ENCODE measurements around the gene NINJ2. TPM values are rescaled to one million over a fixed set of nuclear protein-coding genes. Genes with fewer than 3 reads are reported as not detected.

Gene NINJ2
- polyA plus RNA-seq, 1 donor from 2014 or later: not detected

- Histone ChIP-seq H3K9ac (ENCODE audit: low read length) (no peak overlapping the region), H3K4me2 (ENCODE audit: low read length) (no peak overlapping the region), H3K79me2 (replicated peaks; ENCODE audit: insufficient read depth, low read length) (no peaks in the 10 kb centered on the region), H3K27me3 (ENCODE audit: insufficient read depth, low read depth, low read length) (no peaks in the 10 kb centered on the region), H3K9me2 (ENCODE audit: insufficient read depth, low read length) (no peaks in the 10 kb centered on the region), H4K20me1 (ENCODE audit: insufficient read depth) (no peaks in the 10 kb centered on the region), H3K9me3 (ENCODE audit: low read length) (no peaks in the 10 kb centered on the region), H3K4me3 (ENCODE audit: low read length) (no peak overlapping the region), H3K36me3 (ENCODE audit: insufficient read depth, low read length) (no peaks in the 10 kb centered on the region), H2AFZ (ENCODE audit: low read depth, low read length) (no peak overlapping the region), H3K27ac (ENCODE audit: low read length) (no peak overlapping the region), H3F3A (ENCODE audit: insufficient read depth, low read length, poor library complexity, severe bottlenecking) (no peaks in the 10 kb centered on the region)
- TF ChIP-seq EP300 (conservative IDR thresholded peaks at IDR 0.05; ENCODE audit: poor library complexity, severe bottlenecking) (no peak), EZH2 (IDR thresholded peaks at IDR 0.05; ENCODE audit: borderline replicate concordance, insufficient read depth, low read length, poor library complexity, severe bottlenecking) (no peak), RAD21 (conservative IDR thresholded peaks at IDR 0.05) (no peak), MXI1 (conservative IDR thresholded peaks at IDR 0.05; ENCODE audit: poor library complexity, severe bottlenecking) (no peak), TAF1 (IDR thresholded peaks at IDR 0.05; ENCODE audit: low read depth) (no peak), CTCF (IDR thresholded peaks at IDR 0.05; ENCODE audit: poor library complexity, severe bottlenecking) (no peak), POLR2AphosphoS5 (IDR thresholded peaks at IDR 0.05) (no peak), SMC3 (conservative IDR thresholded peaks at IDR 0.05; ENCODE audit: poor library complexity) (no peak), REST (IDR thresholded peaks at IDR 0.05; ENCODE audit: borderline replicate concordance) (no peak)
Measured at GRCh38 chr12:597926-598568, 65.2 kb downstream of the NINJ2 start.

- Histone ChIP-seq H2AFZ (ENCODE audit: low read depth, low read length) (no peak overlapping the region), H3K27me3 (ENCODE audit: insufficient read depth, low read depth, low read length) (no peaks in the 10 kb centered on the region), H3K79me2 (replicated peaks; ENCODE audit: insufficient read depth, low read length) (no peaks in the 10 kb centered on the region), H4K20me1 (ENCODE audit: insufficient read depth) (no peaks in the 10 kb centered on the region), H3K4me2 (ENCODE audit: low read length) (no peak overlapping the region), H3K27ac (ENCODE audit: low read length) (no peak overlapping the region), H3K36me3 (ENCODE audit: insufficient read depth, low read length) (no peaks in the 10 kb centered on the region), H3K9me3 (ENCODE audit: low read length) (no peaks in the 10 kb centered on the region), H3K4me3 (ENCODE audit: low read length) (no peak overlapping the region), H3K9me2 (ENCODE audit: insufficient read depth, low read length) (no peaks in the 10 kb centered on the region), H3K9ac (ENCODE audit: low read length) (no peak overlapping the region), H3F3A (ENCODE audit: insufficient read depth, low read length, poor library complexity, severe bottlenecking) (no peaks in the 10 kb centered on the region)
- no peak for TF ChIP-seq RAD21 (conservative IDR thresholded peaks at IDR 0.05)
- TF ChIP-seq EP300 (conservative IDR thresholded peaks at IDR 0.05; ENCODE audit: poor library complexity, severe bottlenecking): no peak
- no peak for TF ChIP-seq MXI1 (conservative IDR thresholded peaks at IDR 0.05; ENCODE audit: poor library complexity, severe bottlenecking)
- no peak for TF ChIP-seq CTCF (IDR thresholded peaks at IDR 0.05; ENCODE audit: poor library complexity, severe bottlenecking)
- TF ChIP-seq SMC3 (conservative IDR thresholded peaks at IDR 0.05; ENCODE audit: poor library complexity): no peak
- TF ChIP-seq REST (IDR thresholded peaks at IDR 0.05; ENCODE audit: borderline replicate concordance): no peak
- no peak for TF ChIP-seq TAF1 (IDR thresholded peaks at IDR 0.05; ENCODE audit: low read depth)
Measured at GRCh38 chr12:593396-594270, 69.6 kb downstream of the NINJ2 start.
